Natural killer cell (primary cell): ENCODE measurements around the gene NDEL1. TPM values are rescaled to one million over a fixed set of nuclear protein-coding genes. Genes with fewer than 3 reads are reported as not detected.

ENCODE experiments used
- ATAC-seq, 3 donors: fragments of 150-1000 bp in 2 of 3; fragments of 200-7000 bp in 1 of 3; cut with Tn5 transposase; 1 replicate in 1 of 3; 2 replicates in 2 of 3; pipeline ENCODE4 v1.10.0; 2021; ENCODE audit warnings: mild to moderate bottlenecking in 2 of 3, moderate library complexity in 2 of 3
- DNase-seq, 2 donors: peaks; one replicate each; pipeline versions ENCODE4 v3.0.0 to v3.0.0-alpha.2; 2013 to 2021; ENCODE audit warnings: mixed read lengths in 1 of 2
- H3K27ac ChIP-seq: one replicate; pipeline ENCODE4 v1.5.1; 2013; ENCODE audit warnings: mild to moderate bottlenecking, low read length
- H3K27me3 ChIP-seq: one replicate; pipeline ENCODE4 v1.6.1; 2013; ENCODE audit warnings: low read length; ENCODE audit not compliant: control insufficient read depth, insufficient read depth
- H3K36me3 ChIP-seq: one replicate; pipeline ENCODE4 v1.6.1; 2013; ENCODE audit warnings: low read length; ENCODE audit not compliant: control insufficient read depth, insufficient read depth
- H3K4me1 ChIP-seq: one replicate; pipeline ENCODE4 v1.6.1; 2013; ENCODE audit warnings: low read length; ENCODE audit not compliant: control insufficient read depth, insufficient read depth
- H3K4me3 ChIP-seq: one replicate; pipeline ENCODE4 v1.5.1; 2013; ENCODE audit warnings: low read length
- H3K9me3 ChIP-seq: one replicate; pipeline ENCODE4 v1.6.1; 2013; ENCODE audit warnings: low read length; ENCODE audit not compliant: control insufficient read depth, insufficient read depth
- H3K27ac Mint-ChIP-seq, 2 donors: one replicate each; pipeline ENCODE4 v1.8.0; 2022; ENCODE audit warnings: mild to moderate bottlenecking in 2 of 2, mixed read lengths in 2 of 2, moderate library complexity in 1 of 2
- H3K27me3 Mint-ChIP-seq, 2 donors: one replicate each; pipeline ENCODE4 v1.8.0; 2022; ENCODE audit warnings: low read depth in 2 of 2, mixed read lengths in 2 of 2
- H3K36me3 Mint-ChIP-seq: one replicate; pipeline ENCODE4 v1.8.0; 2022; ENCODE audit warnings: mixed read lengths
- H3K4me1 Mint-ChIP-seq, 2 donors: one replicate each; pipeline ENCODE4 v1.8.0; 2022; ENCODE audit warnings: mixed read lengths in 2 of 2
- H3K4me3 Mint-ChIP-seq: one replicate; pipeline ENCODE4 v1.8.0; 2022; ENCODE audit warnings: mild to moderate bottlenecking, moderate library complexity, mixed read lengths
- H3K9me3 Mint-ChIP-seq, 2 donors: one replicate each; pipeline ENCODE4 v1.8.0; 2022; ENCODE audit warnings: mixed read lengths in 2 of 2
- WGBS: methylation state at CpG from one replicate; pipeline ENCODE4 v1.1.7; 2013; ENCODE audit warnings: missing lambda C conversion rate; ENCODE audit not compliant: insufficient coverage; 5-methylcytosine and 5-hydroxymethylcytosine counted together
- intact Hi-C: fragments of 100-400 bp; cut with micrococcal nuclease; formaldehyde crosslinking; loops from one replicate; pipeline ENCODE4 v1.14.2; 2022
- total RNA-seq, 4 donors: library from RNA; stranded (reverse); fragments of 120-200 nt in 1 of 4; gene quantifications; one replicate each; pipeline versions ENCODE4 v1.2.3 to v1.2.4, GENCODE V29; 2013 to 2022
- TF ChIP-seq, protein P1 (sequence below): fragments of 200-600 bp; IDR thresholded peaks from one replicate; pipeline ENCODE4 v1.8.0; 2022; ENCODE audit warnings: antibody characterized with exemption

Gene NDEL1
- total RNA-seq, 3 donors from 2014 or later (not counting 1 experiment from before 2014, with no cell fraction given), result 174 to 219 (median 193) TPM

DNA sequence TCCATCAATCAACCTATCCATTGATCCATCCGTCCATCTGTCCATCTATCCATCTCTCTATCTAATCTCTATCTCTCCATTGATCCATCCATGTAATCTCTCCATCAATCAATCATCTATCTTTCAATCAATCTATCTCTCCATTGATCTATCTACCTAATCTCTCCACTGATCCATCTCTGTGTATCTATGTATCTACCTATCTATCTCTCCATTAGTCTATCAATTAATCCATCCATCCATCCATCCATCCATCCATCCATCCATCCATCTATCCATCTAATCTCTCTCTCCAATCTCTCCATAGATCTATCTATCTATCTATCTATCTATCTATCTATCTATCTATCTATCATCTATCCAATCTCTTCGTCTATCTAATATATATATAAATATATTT, 34.6 kb upstream of the NDEL1 start:
- ATAC-seq (no peak), DNase-seq (no peak)
- no peak overlapping the region for H3K4me3 ChIP-seq
- H3K36me3 Mint-ChIP-seq, result no peaks in the 10 kb centered on the region
- H3K36me3 ChIP-seq, result no peaks in the 10 kb centered on the region
- H3K4me1 ChIP-seq, result no peaks in the 10 kb centered on the region
- peaks cover 18 to 21% of the 10 kb centered on the region in 2 donors for H3K27me3 Mint-ChIP-seq
- no peak overlapping the region for H3K27ac Mint-ChIP-seq
- H3K9me3 Mint-ChIP-seq, result no peaks in the 10 kb centered on the region
- H3K27me3 ChIP-seq, result peaks cover 9% of the 10 kb centered on the region
- intact Hi-C loops, result no loop called here
- no peaks in the 10 kb centered on the region for H3K4me1 Mint-ChIP-seq
- no peaks in the 10 kb centered on the region for H3K9me3 ChIP-seq
- TF ChIP-seq, protein P1, sequence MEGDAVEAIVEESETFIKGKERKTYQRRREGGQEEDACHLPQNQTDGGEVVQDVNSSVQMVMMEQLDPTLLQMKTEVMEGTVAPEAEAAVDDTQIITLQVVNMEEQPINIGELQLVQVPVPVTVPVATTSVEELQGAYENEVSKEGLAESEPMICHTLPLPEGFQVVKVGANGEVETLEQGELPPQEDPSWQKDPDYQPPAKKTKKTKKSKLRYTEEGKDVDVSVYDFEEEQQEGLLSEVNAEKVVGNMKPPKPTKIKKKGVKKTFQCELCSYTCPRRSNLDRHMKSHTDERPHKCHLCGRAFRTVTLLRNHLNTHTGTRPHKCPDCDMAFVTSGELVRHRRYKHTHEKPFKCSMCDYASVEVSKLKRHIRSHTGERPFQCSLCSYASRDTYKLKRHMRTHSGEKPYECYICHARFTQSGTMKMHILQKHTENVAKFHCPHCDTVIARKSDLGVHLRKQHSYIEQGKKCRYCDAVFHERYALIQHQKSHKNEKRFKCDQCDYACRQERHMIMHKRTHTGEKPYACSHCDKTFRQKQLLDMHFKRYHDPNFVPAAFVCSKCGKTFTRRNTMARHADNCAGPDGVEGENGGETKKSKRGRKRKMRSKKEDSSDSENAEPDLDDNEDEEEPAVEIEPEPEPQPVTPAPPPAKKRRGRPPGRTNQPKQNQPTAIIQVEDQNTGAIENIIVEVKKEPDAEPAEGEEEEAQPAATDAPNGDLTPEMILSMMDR, result no peak
- no peak overlapping the region for H3K27ac ChIP-seq
- no peak overlapping the region for H3K4me3 Mint-ChIP-seq
- 90% methylated on average over 1 of the region's 2 CpGs for WGBS

DNA sequence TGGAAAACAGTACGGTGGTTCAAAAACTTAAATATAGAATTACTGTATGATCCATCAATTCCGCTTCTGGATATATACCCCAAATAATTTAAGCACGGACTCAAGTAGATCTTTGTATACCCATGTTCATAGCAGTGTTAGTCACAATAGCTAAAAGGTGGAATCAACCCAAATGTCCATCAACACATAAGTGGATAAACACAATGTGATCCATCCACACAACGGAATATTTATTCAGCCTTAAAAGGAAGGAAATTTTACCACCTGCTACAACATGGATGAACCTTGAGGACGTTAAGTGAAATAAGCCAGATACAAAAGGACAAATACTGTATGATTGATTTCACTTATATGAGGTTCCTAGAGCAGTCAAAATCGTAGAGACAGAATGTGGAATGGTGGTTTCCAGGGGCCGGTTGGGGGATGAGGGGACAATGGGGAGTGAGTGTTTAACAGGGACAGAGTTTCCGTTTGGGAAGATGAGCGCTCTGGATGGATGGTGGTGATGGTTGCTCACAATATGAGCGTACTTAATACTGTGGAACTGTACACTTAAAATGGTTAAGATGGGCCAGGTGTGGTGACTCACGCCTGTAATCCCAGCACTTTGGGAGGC, 32.7 kb upstream of the NDEL1 start:
- H3K4me1 Mint-ChIP-seq, result no peaks in the 10 kb centered on the region
- intact Hi-C loops, result no loop called here
- peaks cover 1 to 9% of the 10 kb centered on the region in 2 donors for H3K27me3 Mint-ChIP-seq
- H3K9me3 Mint-ChIP-seq, result no peaks in the 10 kb centered on the region
- no peaks in the 10 kb centered on the region for H3K36me3 ChIP-seq
- no peak for ATAC-seq
- no peak overlapping the region for H3K4me3 Mint-ChIP-seq
- TF ChIP-seq, protein P1, result no peak
- WGBS, result 82% methylated on average over 9 of the region's 11 CpGs
- no peaks in the 10 kb centered on the region for H3K9me3 ChIP-seq
- no peak overlapping the region for H3K4me3 ChIP-seq
- DNase-seq, result no peak
- H3K4me1 ChIP-seq, result no peaks in the 10 kb centered on the region
- no peak overlapping the region for H3K27ac Mint-ChIP-seq
- H3K27ac ChIP-seq, result no peak overlapping the region
- peaks cover 6% of the 10 kb centered on the region for H3K27me3 ChIP-seq
- H3K36me3 Mint-ChIP-seq, result no peaks in the 10 kb centered on the region

DNA sequence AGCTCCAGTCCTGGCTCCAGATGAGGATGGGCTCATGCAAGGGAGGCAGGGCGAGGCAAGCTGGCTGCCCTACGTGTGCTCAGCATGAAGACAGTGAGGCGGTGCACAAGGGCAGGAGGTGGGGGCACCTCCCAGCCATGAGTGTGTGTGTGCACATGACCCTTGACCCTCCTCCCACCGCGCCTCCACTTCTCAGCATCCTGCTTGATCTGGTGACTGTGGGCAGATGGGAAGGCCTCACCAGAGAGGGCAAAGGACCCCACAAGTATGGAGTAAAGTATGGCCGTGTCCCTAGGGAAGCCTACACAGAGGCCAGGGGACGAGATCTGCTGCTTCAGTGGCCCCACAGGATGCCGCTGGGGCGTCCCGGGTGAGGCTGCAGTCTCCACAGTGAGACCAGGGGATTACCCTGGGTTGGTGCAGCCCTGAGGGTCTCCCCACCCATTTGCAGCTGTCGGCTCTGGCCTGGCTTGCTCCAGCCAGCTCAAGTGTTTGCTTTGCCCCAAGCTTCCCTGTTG, 30.1 kb upstream of the NDEL1 start:
- peaks cover 6% of the 10 kb centered on the region in 2 donors for H3K4me1 Mint-ChIP-seq
- H3K9me3 Mint-ChIP-seq, result no peaks in the 10 kb centered on the region
- WGBS, result 83% methylated on average over 11 of the region's 11 CpGs
- H3K4me3 Mint-ChIP-seq, result no peak overlapping the region
- no peaks in the 10 kb centered on the region for H3K36me3 Mint-ChIP-seq
- H3K27ac Mint-ChIP-seq, result no peak overlapping the region
- TF ChIP-seq, protein P1, result no peak
- Histone ChIP-seq H3K4me3 (no peak overlapping the region), H3K27me3 (peaks cover under 1% of the 10 kb centered on the region), H3K27ac (no peak overlapping the region), H3K9me3 (no peaks in the 10 kb centered on the region), H3K4me1 (peaks cover 6% of the 10 kb centered on the region), H3K36me3 (no peaks in the 10 kb centered on the region)
- peaks cover 0 to 17% of the 10 kb centered on the region in 2 donors for H3K27me3 Mint-ChIP-seq
- intact Hi-C loops, result no loop called here
- ATAC-seq (no peak), DNase-seq (no peak)

DNA sequence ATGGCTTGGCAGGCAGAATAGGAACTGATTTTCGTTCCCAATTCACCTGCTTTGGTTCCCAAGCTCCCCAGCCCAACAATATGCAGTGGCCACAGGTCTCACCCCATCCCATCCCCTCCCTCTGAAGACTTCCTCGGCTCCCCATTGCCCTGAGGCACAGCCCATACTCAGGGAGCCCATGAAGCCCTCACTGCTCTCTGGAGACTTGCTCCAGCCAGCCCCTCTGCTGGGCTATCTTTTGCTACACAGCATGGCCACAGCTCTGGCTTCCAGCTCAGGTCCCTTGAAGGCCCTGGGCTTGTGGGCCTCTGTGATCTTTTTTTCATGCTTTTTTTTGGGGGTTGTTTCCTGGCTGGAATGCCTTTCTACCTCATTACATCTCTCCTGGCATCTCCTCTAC, 29.5 kb upstream of the NDEL1 start:
- DNase-seq (no peak), ATAC-seq (no peak)
- Mint-ChIP-seq H3K27me3 (peaks cover 0 to 13% of the 10 kb centered on the region in 2 donors), H3K4me3 (no peak overlapping the region), H3K27ac (no peak overlapping the region), H3K4me1 (peaks cover 6 to 9% of the 10 kb centered on the region in 2 donors), H3K9me3 (no peaks in the 10 kb centered on the region), H3K36me3 (no peaks in the 10 kb centered on the region)
- intact Hi-C loops, result no loop called here
- TF ChIP-seq, protein P1, result no peak
- Histone ChIP-seq H3K27me3 (peaks cover 6% of the 10 kb centered on the region), H3K4me3 (no peak overlapping the region), H3K36me3 (no peaks in the 10 kb centered on the region), H3K27ac (no peak overlapping the region), H3K4me1 (peaks cover 6% of the 10 kb centered on the region), H3K9me3 (no peaks in the 10 kb centered on the region)
- 77% methylated on average over 2 of the region's 2 CpGs for WGBS
